BE2C (cell line): ENCODE measurements around the gene PAM16.

Source experiments
- DNase-seq: peaks from one replicate; pipeline ENCODE4 v3.0.0-alpha.2; 2020
- H3K27me3 ChIP-seq: fragments of 250-450 bp; sonication (Bioruptor Pico); 2 replicates; pipeline ENCODE4 v1.5.1; 2020; ENCODE audit warnings: mild to moderate bottlenecking
- H3K36me3 ChIP-seq: fragments of 250-450 bp; sonication (Bioruptor Pico); 2 replicates; pipeline ENCODE4 v1.5.1; 2020; ENCODE audit warnings: mild to moderate bottlenecking
- H3K4me1 ChIP-seq: fragments of 250-450 bp; sonication (Bioruptor Pico); 2 replicates; pipeline ENCODE4 v1.5.1; 2020
- H3K4me3 ChIP-seq: 2 replicates; pipeline ENCODE4 v1.5.1; 2011; ENCODE audit warnings: low read depth, low read length
- H3K9me3 ChIP-seq: fragments of 250-450 bp; sonication (Bioruptor Pico); 2 replicates; pipeline ENCODE4 v1.5.1; 2020
- TF ChIP-seq, protein P1 (sequence below): IDR thresholded peaks from 2 replicates; pipeline ENCODE4 v1.5.1; 2012; ENCODE audit warnings: mild to moderate bottlenecking, low read depth, low read length

The PAM16 gene

GRCh38 chr16:4352843-4353242 is 1.7 kb upstream of the PAM16 start:
- Histone ChIP-seq H3K4me3 (no peak overlapping the region), H3K4me1 (peaks cover 3% of the 10 kb centered on the region; the same call in 1 of the 2 replicates), H3K27me3 (no peaks in the 10 kb centered on the region), H3K36me3 (peaks cover 18% of the 10 kb centered on the region), H3K9me3 (no peaks in the 10 kb centered on the region; the same call in 1 of the 2 replicates)
- DNase-seq: no peak
- TF ChIP-seq, protein P1, sequence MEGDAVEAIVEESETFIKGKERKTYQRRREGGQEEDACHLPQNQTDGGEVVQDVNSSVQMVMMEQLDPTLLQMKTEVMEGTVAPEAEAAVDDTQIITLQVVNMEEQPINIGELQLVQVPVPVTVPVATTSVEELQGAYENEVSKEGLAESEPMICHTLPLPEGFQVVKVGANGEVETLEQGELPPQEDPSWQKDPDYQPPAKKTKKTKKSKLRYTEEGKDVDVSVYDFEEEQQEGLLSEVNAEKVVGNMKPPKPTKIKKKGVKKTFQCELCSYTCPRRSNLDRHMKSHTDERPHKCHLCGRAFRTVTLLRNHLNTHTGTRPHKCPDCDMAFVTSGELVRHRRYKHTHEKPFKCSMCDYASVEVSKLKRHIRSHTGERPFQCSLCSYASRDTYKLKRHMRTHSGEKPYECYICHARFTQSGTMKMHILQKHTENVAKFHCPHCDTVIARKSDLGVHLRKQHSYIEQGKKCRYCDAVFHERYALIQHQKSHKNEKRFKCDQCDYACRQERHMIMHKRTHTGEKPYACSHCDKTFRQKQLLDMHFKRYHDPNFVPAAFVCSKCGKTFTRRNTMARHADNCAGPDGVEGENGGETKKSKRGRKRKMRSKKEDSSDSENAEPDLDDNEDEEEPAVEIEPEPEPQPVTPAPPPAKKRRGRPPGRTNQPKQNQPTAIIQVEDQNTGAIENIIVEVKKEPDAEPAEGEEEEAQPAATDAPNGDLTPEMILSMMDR: no peak

- Histone ChIP-seq H3K36me3 (peaks cover 22% of the 10 kb centered on the region), H3K4me3 (no peak overlapping the region), H3K9me3 (no peaks in the 10 kb centered on the region; the same call in 1 of the 2 replicates), H3K4me1 (peaks cover 3% of the 10 kb centered on the region; the same call in 1 of the 2 replicates), H3K27me3 (no peaks in the 10 kb centered on the region)
- DNase-seq: no peak
- TF ChIP-seq, protein P1: no peak
Measured at GRCh38 chr16:4351880-4352279, 759 bp upstream of the PAM16 start.

GRCh38 chr16:4350365-4350786 is 745 bp downstream of the PAM16 start:
- Histone ChIP-seq H3K27me3 (no peaks in the 10 kb centered on the region), H3K4me3 (peak overlapping the region; percentile 95), H3K4me1 (peaks cover 3% of the 10 kb centered on the region; the same call in 1 of the 2 replicates), H3K36me3 (peaks cover 22% of the 10 kb centered on the region), H3K9me3 (no peaks in the 10 kb centered on the region; the same call in 1 of the 2 replicates)
- TF ChIP-seq, protein P1: no peak
- no peak for DNase-seq

- peaks cover 22% of the 10 kb centered on the region for H3K36me3 ChIP-seq
- peaks cover 3% of the 10 kb centered on the region; the same call in 1 of the 2 replicates for H3K4me1 ChIP-seq
- DNase-seq: no peak
- no peaks in the 10 kb centered on the region; the same call in 1 of the 2 replicates for H3K9me3 ChIP-seq
- H3K27me3 ChIP-seq: no peaks in the 10 kb centered on the region
- TF ChIP-seq, protein P1: no peak
- no peak overlapping the region for H3K4me3 ChIP-seq
Measured at GRCh38 chr16:4349332-4349731, 1.8 kb downstream of the PAM16 start.

- TF ChIP-seq, protein P1: no peak
- H3K9me3 ChIP-seq: no peaks in the 10 kb centered on the region; the same call in 1 of the 2 replicates
- H3K4me3 ChIP-seq: no peak overlapping the region
- no peaks in the 10 kb centered on the region for H3K27me3 ChIP-seq
- peaks cover 23% of the 10 kb centered on the region for H3K36me3 ChIP-seq
- H3K4me1 ChIP-seq: peaks cover 3% of the 10 kb centered on the region; the same call in 1 of the 2 replicates
- no peak for DNase-seq
Measured at GRCh38 chr16:4347765-4348509, 3.2 kb downstream of the PAM16 start.

DNA sequence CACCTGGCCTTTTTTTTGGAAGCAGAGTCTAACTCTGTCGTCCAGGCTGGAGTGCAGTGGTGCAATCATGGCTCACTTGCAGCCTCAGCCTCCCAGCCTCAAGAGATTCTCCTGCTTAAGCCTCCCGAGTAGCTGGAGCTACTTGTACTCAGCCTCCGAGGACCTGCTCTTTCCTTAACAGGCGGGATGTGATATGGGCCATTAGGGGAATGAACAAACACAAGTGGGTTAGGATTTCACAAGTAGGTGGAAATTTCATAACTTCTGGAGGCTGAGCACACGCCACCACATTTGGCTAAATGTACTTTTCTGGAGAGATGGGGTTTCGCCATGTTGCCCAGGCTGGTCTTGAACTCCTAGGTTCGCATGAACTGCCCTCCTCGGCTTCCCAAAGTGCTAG is 4.1 kb downstream of the PAM16 start:
- H3K36me3 ChIP-seq: peaks cover 24% of the 10 kb centered on the region
- peaks cover 3% of the 10 kb centered on the region; the same call in 1 of the 2 replicates for H3K4me1 ChIP-seq
- TF ChIP-seq, protein P1: no peak
- no peak overlapping the region for H3K4me3 ChIP-seq
- DNase-seq: no peak
- no peaks in the 10 kb centered on the region for H3K27me3 ChIP-seq
- no peaks in the 10 kb centered on the region; the same call in 1 of the 2 replicates for H3K9me3 ChIP-seq
